GM18861 (cell line): Measurements from ENCODE around the gene GPR39.

Experiments
- ATAC-seq: cut with Tn5 transposase; IDR thresholded peaks from one replicate; pipeline ENCODE4 v1.9.1; 2021; ENCODE audit not compliant: unreplicated experiment

The GPR39 gene

GRCh38 chr2:132597166-132597565 lies 180.6 kb downstream of the GPR39 start:
- ATAC-seq: no peak

- ATAC-seq: no peak
These were observed 181.2 kb downstream of the GPR39 start for GRCh38 chr2:132597831-132598230.

- no peak for ATAC-seq
These were observed 181.9 kb downstream of the GPR39 start for GRCh38 chr2:132598536-132598935.

- ATAC-seq: no peak
These were observed 183.0 kb downstream of the GPR39 start for GRCh38 chr2:132599556-132599955.

DNA sequence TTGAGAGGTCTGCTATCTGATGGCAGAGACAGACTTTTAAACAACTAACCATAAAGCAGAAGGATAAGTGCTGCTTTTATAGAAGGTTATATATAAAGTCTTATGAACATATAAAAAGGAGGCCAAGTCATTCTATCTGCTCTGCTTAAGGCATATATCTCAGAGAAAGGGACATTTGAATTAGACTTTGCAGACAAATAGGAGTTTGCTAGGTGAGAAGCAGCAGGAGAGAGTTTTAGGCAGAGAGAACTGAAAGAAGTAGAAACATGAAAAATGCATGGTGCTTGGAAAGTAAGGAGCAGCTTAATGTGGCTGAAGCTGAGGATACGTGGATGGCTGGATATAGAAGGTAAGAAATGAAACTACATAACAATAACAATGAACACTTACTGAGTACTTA lies 188.0 kb downstream of the GPR39 start:
- ATAC-seq: no peak

DNA sequence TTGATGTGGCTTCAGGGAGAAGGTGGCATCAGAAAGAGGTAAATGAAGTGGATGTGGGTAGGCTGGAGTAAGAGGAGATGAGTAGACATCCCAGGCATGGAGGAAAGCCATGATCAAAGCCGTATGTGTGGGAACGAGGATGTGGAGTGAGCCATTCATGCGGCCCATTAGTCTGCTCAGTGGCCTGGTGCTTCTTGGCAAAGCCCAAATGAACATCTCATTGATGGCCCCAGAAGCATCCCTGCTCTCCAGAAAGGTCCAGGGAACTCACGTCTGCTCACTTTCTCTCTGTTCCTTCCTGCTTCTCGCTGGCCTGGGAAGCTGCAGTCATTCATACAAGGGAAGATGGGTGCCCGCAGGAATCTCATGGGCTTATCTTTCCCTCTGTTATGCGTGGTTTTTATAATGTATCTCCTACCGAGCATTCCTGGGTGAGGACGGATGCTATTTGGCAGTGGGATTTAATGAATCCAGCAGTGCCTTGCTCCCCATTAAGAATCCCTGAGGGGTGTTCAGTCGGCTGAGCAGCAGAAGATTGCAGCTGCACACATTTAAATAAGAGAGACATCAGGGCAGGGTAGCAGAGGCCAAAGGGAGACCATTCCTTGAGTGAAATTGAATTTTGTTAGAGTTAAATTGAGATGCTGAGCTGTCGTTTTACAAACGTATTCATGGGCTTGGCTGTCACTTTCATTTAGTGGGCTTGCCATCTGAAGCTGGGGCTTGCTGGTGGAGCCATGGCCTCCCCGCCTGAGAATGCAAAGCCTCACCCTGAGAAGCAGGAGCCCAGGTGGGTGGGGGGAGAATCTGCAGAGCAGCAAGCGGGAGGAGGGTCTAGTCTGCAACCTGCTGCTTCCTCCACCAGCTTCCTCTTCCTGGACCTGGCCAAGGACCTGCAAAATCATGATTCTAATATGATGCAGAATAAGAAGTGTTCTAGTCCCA lies 188.9 kb downstream of the GPR39 start:
- ATAC-seq: no peak

GRCh38 chr2:132606649-132607048 lies 190.0 kb downstream of the GPR39 start:
- ATAC-seq: no peak

DNA sequence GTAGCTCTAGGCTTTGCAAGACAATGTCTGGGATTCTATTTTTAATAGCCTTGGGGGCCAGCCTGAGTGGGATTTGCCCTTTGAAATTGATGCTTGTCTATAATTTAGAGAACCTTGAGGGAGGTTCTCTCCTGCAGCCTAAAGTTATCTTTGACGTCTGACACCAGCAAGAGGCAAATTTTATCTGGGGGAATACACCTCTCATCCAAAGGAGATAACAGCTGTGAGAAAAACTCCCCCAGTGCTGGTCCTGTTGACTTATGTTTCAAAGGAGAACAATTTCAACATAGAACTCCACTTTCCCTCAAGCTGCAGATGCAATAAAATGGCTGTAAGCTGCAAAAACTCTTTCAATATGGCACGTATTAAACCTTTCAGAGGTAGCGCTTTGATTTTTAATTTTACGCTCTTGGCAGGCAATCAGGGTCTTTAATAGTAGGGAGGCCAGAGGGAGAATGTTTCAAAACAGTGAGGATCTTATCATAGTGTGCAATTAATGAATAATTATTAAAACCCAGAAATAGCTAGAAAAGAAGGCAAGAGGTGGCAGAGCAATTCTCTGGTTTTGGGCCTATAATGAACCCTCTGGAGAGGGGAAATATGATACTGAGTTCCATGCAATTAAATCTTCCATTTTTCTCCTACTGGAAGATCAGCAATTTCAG lies 191.0 kb downstream of the GPR39 start:
- no peak for ATAC-seq

- ATAC-seq: no peak
These were observed 191.7 kb downstream of the GPR39 start for GRCh38 chr2:132608311-132608710.

GRCh38 chr2:132609101-132609890 lies 192.7 kb downstream of the GPR39 start:
- ATAC-seq: no peak

DNA sequence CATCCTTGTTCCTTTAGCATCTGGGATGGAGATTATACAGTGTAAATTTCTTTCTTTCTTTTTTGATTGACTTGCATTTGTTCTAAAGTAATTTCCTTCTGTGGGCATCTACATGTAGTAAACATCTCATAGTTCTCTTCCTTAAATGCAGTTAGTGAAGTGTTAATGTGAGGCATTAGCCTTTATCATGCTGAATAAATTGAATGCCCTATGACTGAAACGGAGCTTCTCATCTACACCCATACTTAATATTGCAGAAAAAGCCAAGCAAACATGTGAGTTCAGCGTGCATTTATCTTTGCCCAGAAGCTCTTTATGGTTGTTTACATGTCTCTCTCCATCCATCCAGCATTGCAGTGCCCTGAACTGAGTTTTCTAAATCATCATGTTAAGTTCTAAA lies 195.1 kb downstream of the GPR39 start:
- no peak for ATAC-seq

GRCh38 chr2:132615329-132616085 lies 198.9 kb downstream of the GPR39 start:
- no peak for ATAC-seq

DNA sequence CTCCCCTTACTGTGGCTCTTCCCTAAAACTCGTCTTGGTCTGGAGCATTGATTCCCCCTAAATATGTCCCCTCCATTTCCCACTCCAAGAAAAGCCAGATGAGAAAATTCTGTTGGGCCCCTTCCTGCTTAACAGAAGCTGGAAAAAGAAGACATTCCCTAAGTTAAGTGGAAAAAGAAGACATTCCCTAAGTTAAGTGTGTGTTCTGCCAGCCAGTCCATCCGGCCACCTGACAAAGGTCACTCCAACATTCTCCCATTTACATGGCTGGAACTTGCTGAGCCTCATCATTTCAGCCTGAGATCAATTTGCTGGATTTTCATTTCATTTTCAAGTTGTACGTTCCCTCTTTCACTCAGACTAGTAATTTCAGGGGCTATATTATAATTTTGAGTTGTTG lies 201.4 kb downstream of the GPR39 start:
- ATAC-seq: no peak

DNA sequence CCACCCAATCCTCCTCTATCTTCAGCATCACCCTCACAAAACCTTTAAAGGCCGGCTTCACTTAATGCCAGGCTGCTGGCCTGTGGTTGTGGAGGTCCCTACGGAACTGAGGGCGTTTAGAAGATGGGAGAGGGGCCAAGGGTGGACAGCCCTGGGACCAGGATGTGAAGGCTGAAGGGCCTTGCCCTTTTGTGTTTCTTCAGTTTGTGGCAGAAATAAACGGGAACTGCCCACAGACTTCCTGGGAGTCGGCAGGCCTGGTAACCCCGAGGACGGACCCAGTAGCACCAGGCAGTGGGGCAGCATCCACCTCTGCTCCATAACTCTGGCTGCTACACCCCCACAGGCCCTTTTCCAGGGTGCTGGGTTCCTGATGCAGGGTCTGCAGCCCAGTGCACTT lies 202.1 kb downstream of the GPR39 start:
- no peak for ATAC-seq

- no peak for ATAC-seq
These were observed 203.5 kb downstream of the GPR39 start for GRCh38 chr2:132620115-132620514.

- no peak for ATAC-seq
These were observed 204.7 kb downstream of the GPR39 start for GRCh38 chr2:132621131-132621875.

DNA sequence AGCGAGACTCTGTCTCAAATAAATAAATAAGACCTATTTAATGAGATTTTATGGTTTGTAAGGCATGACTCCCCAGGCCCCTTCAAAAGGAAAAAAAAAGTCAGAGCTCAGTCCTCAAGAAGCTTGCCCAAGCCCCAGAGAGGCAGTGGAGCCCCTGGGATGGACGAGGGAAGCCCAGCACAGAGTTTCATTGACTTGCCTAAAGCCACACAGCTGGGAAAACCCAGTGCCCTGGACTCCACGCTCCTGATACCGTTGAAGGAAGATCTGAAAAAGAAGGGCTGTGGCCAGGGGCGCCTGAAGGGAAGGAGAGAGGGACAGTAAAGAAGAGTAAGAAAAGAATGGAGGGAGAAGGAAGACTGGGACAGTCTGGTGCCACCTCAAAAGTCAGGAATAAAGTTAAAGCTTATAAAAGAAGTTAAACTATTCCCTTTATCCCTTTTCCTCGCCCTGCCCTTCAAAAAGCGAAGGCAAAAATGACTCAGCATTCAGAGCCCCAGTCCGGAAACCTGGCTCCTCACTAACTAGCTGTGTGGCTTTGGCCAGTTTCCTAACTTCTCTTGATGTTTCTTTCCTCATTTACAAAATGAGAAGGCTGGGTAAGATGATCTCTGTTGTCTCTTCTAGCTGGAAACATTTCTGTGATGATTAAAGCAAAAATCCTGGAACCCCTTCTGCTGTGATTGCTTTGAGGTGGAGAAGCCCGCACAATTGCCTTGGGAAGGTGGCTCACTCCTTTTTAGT lies 206.7 kb downstream of the GPR39 start:
- no peak for ATAC-seq

GRCh38 chr2:132627536-132627935 lies 210.9 kb downstream of the GPR39 start:
- ATAC-seq: no peak

DNA sequence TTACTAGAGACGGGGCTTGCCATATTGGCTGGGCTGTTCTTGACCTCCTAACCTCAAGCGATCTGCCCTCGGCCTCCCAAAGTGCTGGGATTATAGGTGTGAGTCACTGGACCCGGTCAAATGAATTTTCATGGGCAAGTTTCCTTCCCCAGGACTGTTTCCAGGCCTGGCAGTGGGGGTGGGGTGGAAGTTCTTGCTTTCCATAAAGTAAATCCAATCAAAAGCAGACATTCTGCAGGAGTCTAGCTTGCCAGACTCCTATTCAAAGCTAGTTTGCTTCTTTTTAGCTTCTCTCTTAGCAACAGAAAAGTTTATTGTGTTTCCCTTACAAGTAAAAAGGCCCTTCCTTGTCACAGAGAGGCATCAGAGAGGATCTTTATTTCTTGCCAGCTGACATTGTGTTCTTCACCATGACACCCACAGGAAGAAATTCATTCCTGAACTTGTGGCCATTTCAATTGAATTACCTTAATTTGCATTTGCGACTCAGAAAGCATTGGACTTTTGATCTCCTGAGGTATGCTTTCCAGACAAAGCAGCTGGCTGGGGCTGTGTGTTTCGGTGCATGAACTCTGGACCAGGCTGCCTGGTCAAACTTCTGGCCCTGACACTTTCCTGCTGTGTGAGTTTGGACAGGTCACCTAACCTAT lies 215.5 kb downstream of the GPR39 start:
- ATAC-seq: no peak
